DMS114 treated with DMSO at 0.1 percent for 48 hours (cell line): ENCODE measurements around the gene BSN.

Source experiments
- DNase-seq: peaks from one replicate; lab custom pipeline; 2025; ENCODE audit not compliant: unreplicated experiment; lab: John Stamatoyannopoulos, UW

Gene BSN

GRCh38 chr3:49628249-49628648 lies 74.0 kb downstream of the BSN start:
- DNase-seq: no peak

- DNase-seq: no peak
Observed at GRCh38 chr3:49629451-49629850, 75.2 kb downstream of the BSN start.

GRCh38 chr3:49629866-49630265 lies 75.6 kb downstream of the BSN start:
- DNase-seq: no peak

- no peak for DNase-seq
Observed at GRCh38 chr3:49630784-49631183, 76.5 kb downstream of the BSN start.

GRCh38 chr3:49634736-49635135 lies 80.5 kb downstream of the BSN start:
- no peak for DNase-seq

- no peak for DNase-seq
Observed at GRCh38 chr3:49636883-49637609, 82.8 kb downstream of the BSN start.

GRCh38 chr3:49638445-49638844 lies 84.2 kb downstream of the BSN start:
- no peak for DNase-seq

GRCh38 chr3:49639551-49639950 lies 85.3 kb downstream of the BSN start:
- no peak for DNase-seq

- DNase-seq: no peak
Observed at GRCh38 chr3:49641292-49641691, 87.0 kb downstream of the BSN start.

- DNase-seq: no peak
Observed at GRCh38 chr3:49641921-49642707, 87.8 kb downstream of the BSN start.

GRCh38 chr3:49642708-49643145 lies 88.5 kb downstream of the BSN start:
- DNase-seq: no peak

GRCh38 chr3:49644684-49645083 lies 90.4 kb downstream of the BSN start:
- DNase-seq: no peak

- no peak for DNase-seq
Observed at GRCh38 chr3:49646236-49646635, 92.0 kb downstream of the BSN start.

GRCh38 chr3:49647741-49648140 lies 93.5 kb downstream of the BSN start:
- no peak for DNase-seq

GRCh38 chr3:49648354-49649019 lies 94.2 kb downstream of the BSN start:
- no peak for DNase-seq

GRCh38 chr3:49649576-49649975 lies 95.3 kb downstream of the BSN start:
- DNase-seq: no peak

- no peak for DNase-seq
Observed at GRCh38 chr3:49650177-49650576, 95.9 kb downstream of the BSN start.

- no peak for DNase-seq
Observed at GRCh38 chr3:49650637-49651036, 96.4 kb downstream of the BSN start.

GRCh38 chr3:49652218-49652902 lies 98.1 kb downstream of the BSN start:
- DNase-seq: no peak

- DNase-seq: no peak
Observed at GRCh38 chr3:49652903-49653415, 98.7 kb downstream of the BSN start.

- DNase-seq: no peak
Observed at GRCh38 chr3:49653621-49654020, 99.3 kb downstream of the BSN start.
